Neuron (in vitro differentiated cells): ENCODE results near the gene CTTNBP2.

Source experiments
- H2AFZ ChIP-seq: one replicate; pipeline ENCODE4 v1.6.1; 2013; ENCODE audit warnings: low read depth, mild to moderate bottlenecking, inconsistent platforms, low read length, moderate library complexity
- H3K27me3 ChIP-seq: one replicate; pipeline ENCODE4 v1.6.1; 2013; ENCODE audit warnings: low read length; ENCODE audit not compliant: insufficient read depth
- H3K36me3 ChIP-seq: one replicate; pipeline ENCODE4 v1.6.1; 2013; ENCODE audit warnings: low read length; ENCODE audit not compliant: insufficient read depth
- H3K4me1 ChIP-seq: one replicate; pipeline ENCODE4 v1.6.1; 2013; ENCODE audit warnings: low read length; ENCODE audit not compliant: insufficient read depth
- H3K4me3 ChIP-seq: 2 replicates; pipeline ENCODE4 v1.5.1; 2013; ENCODE audit warnings: mild to moderate bottlenecking, low read length, moderate library complexity
- H3K9me3 ChIP-seq: one replicate; pipeline ENCODE4 v1.6.1; 2013; ENCODE audit warnings: low read length

Gene CTTNBP2

GRCh38 chr7:117692338-117692737 lies 180.9 kb downstream of the CTTNBP2 start:
- no peak overlapping the region for H2AFZ ChIP-seq
- no peaks in the 10 kb centered on the region for H3K4me1 ChIP-seq
- no peaks in the 10 kb centered on the region for H3K36me3 ChIP-seq
- H3K9me3 ChIP-seq: no peaks in the 10 kb centered on the region
- H3K4me3 ChIP-seq: no peak overlapping the region
- no peaks in the 10 kb centered on the region for H3K27me3 ChIP-seq

GRCh38 chr7:117690147-117690546 lies 183.1 kb downstream of the CTTNBP2 start:
- Histone ChIP-seq H3K4me3 (no peak overlapping the region), H2AFZ (no peak overlapping the region), H3K27me3 (no peaks in the 10 kb centered on the region), H3K9me3 (no peaks in the 10 kb centered on the region), H3K36me3 (no peaks in the 10 kb centered on the region), H3K4me1 (peaks cover 2% of the 10 kb centered on the region)

- H3K27me3 ChIP-seq: no peaks in the 10 kb centered on the region
- peaks cover 2% of the 10 kb centered on the region for H3K4me1 ChIP-seq
- H2AFZ ChIP-seq: no peak overlapping the region
- no peaks in the 10 kb centered on the region for H3K9me3 ChIP-seq
- H3K36me3 ChIP-seq: no peaks in the 10 kb centered on the region
- no peak overlapping the region for H3K4me3 ChIP-seq
Observed at GRCh38 chr7:117689406-117689805, 183.8 kb downstream of the CTTNBP2 start.

GRCh38 chr7:117688126-117688525 lies 185.1 kb downstream of the CTTNBP2 start:
- no peaks in the 10 kb centered on the region for H3K27me3 ChIP-seq
- no peak overlapping the region for H3K4me3 ChIP-seq
- no peak overlapping the region for H2AFZ ChIP-seq
- peaks cover 7% of the 10 kb centered on the region for H3K4me1 ChIP-seq
- no peaks in the 10 kb centered on the region for H3K9me3 ChIP-seq
- no peaks in the 10 kb centered on the region for H3K36me3 ChIP-seq

GRCh38 chr7:117686311-117686935 lies 186.8 kb downstream of the CTTNBP2 start:
- no peaks in the 10 kb centered on the region for H3K9me3 ChIP-seq
- no peaks in the 10 kb centered on the region for H3K27me3 ChIP-seq
- no peak overlapping the region for H2AFZ ChIP-seq
- peaks cover 7% of the 10 kb centered on the region for H3K4me1 ChIP-seq
- no peak overlapping the region for H3K4me3 ChIP-seq
- no peaks in the 10 kb centered on the region for H3K36me3 ChIP-seq

GRCh38 chr7:117685795-117686194 lies 187.4 kb downstream of the CTTNBP2 start:
- H3K27me3 ChIP-seq: no peaks in the 10 kb centered on the region
- H3K4me3 ChIP-seq: no peak overlapping the region
- no peaks in the 10 kb centered on the region for H3K36me3 ChIP-seq

GRCh38 chr7:117683430-117684175 lies 189.6 kb downstream of the CTTNBP2 start:
- Histone ChIP-seq H3K9me3 (no peaks in the 10 kb centered on the region), H3K36me3 (no peaks in the 10 kb centered on the region), H3K4me3 (no peak overlapping the region), H2AFZ (no peak overlapping the region), H3K27me3 (no peaks in the 10 kb centered on the region), H3K4me1 (peaks cover 7% of the 10 kb centered on the region)

More at GRCh38 chr7:117685795-117686194, 187.4 kb downstream of the CTTNBP2 start:
- Histone ChIP-seq H3K4me1 (peaks cover 7% of the 10 kb centered on the region), H2AFZ (no peak overlapping the region), H3K9me3 (no peaks in the 10 kb centered on the region)

GRCh38 chr7:117682681-117683385 lies 190.4 kb downstream of the CTTNBP2 start:
- Histone ChIP-seq H3K4me3 (no peak overlapping the region), H3K4me1 (peaks cover 7% of the 10 kb centered on the region), H3K36me3 (no peaks in the 10 kb centered on the region), H3K27me3 (no peaks in the 10 kb centered on the region), H2AFZ (no peak overlapping the region), H3K9me3 (no peaks in the 10 kb centered on the region)

GRCh38 chr7:117679120-117679519 lies 194.1 kb downstream of the CTTNBP2 start:
- Histone ChIP-seq H3K27me3 (no peaks in the 10 kb centered on the region), H3K36me3 (no peaks in the 10 kb centered on the region), H2AFZ (no peak overlapping the region), H3K4me1 (peaks cover 22% of the 10 kb centered on the region), H3K4me3 (no peak overlapping the region), H3K9me3 (no peaks in the 10 kb centered on the region)

GRCh38 chr7:117675497-117676435 lies 197.5 kb downstream of the CTTNBP2 start:
- Histone ChIP-seq H3K36me3 (no peaks in the 10 kb centered on the region), H3K4me1 (peaks cover 32% of the 10 kb centered on the region), H3K27me3 (no peaks in the 10 kb centered on the region), H3K4me3 (no peak overlapping the region), H2AFZ (no peak overlapping the region), H3K9me3 (no peaks in the 10 kb centered on the region)

GRCh38 chr7:117674617-117675016 lies 198.6 kb downstream of the CTTNBP2 start:
- Histone ChIP-seq H3K36me3 (no peaks in the 10 kb centered on the region), H3K27me3 (no peaks in the 10 kb centered on the region), H3K4me1 (peaks cover 32% of the 10 kb centered on the region), H2AFZ (no peak overlapping the region), H3K9me3 (no peaks in the 10 kb centered on the region), H3K4me3 (no peak overlapping the region)

- H2AFZ ChIP-seq: no peak overlapping the region
- no peak overlapping the region for H3K4me3 ChIP-seq
- no peaks in the 10 kb centered on the region for H3K36me3 ChIP-seq
- H3K9me3 ChIP-seq: no peaks in the 10 kb centered on the region
- no peaks in the 10 kb centered on the region for H3K27me3 ChIP-seq
- peaks cover 32% of the 10 kb centered on the region for H3K4me1 ChIP-seq
Observed at GRCh38 chr7:117673839-117674238, 199.4 kb downstream of the CTTNBP2 start.
